A673 (cell line): ENCODE data around the gene ATP6V0C.
"Not testable (repeated sequence)": the region's sequence is repeated elsewhere in the genome, so short reads cannot be mapped to it uniquely, and the experiment has no call there.

ENCODE experiments used
- EZH2 ChIP-seq: fragments of 200-600 bp; sonication (generic); IDR thresholded peaks from 2 replicates; pipeline ENCODE4 v1.6.1; 2017; ENCODE audit warnings: borderline replicate concordance, low read depth, mild to moderate bottlenecking, mixed read lengths, antibody characterized with exemption, low read length; ENCODE audit not compliant: poor library complexity, severe bottlenecking
- TF ChIP-seq, protein P1 (sequence below): fragments of 300-800, 200-600 bp; sonication (generic); conservative IDR thresholded peaks from 2 replicates; pipeline ENCODE4 v1.5.1; 2017; ENCODE audit warnings: low read depth, mild to moderate bottlenecking, antibody characterized with exemption, low read length, moderate library complexity, mixed read lengths

DNA sequence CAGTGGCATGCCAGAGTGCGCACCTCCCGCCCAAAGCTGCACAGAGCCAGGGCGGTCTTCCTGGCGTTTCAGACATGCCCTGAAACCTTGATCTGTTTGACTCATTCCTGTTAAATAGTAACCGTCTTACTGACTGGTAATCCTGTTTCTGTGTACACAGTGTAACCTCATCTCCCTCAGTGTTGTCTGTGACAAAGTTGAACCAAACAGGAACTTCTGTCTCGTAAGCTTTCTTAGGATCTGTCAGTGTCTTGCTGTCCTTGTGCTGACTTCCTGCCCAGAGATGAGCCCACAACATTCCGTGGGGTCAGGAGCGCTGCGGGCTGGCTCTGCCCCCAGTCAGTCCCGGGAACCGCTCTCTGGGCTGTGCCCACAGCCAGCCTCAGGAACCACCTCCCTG, 54.8 kb downstream of the ATP6V0C start:
- TF ChIP-seq, protein P1, sequence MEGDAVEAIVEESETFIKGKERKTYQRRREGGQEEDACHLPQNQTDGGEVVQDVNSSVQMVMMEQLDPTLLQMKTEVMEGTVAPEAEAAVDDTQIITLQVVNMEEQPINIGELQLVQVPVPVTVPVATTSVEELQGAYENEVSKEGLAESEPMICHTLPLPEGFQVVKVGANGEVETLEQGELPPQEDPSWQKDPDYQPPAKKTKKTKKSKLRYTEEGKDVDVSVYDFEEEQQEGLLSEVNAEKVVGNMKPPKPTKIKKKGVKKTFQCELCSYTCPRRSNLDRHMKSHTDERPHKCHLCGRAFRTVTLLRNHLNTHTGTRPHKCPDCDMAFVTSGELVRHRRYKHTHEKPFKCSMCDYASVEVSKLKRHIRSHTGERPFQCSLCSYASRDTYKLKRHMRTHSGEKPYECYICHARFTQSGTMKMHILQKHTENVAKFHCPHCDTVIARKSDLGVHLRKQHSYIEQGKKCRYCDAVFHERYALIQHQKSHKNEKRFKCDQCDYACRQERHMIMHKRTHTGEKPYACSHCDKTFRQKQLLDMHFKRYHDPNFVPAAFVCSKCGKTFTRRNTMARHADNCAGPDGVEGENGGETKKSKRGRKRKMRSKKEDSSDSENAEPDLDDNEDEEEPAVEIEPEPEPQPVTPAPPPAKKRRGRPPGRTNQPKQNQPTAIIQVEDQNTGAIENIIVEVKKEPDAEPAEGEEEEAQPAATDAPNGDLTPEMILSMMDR = not testable (repeated sequence)
- TF ChIP-seq EZH2 = not testable (repeated sequence)
